Bronchial epithelial cell (primary cell): ENCODE measurements around the gene EFNA4. TPM values are rescaled to one million over a fixed set of nuclear protein-coding genes. Genes with fewer than 3 reads are reported as not detected.

Experiments used
- DNase-seq: peaks from one replicate; pipeline ENCODE4 v3.0.0-alpha.2; 2010; ENCODE audit warnings: low read depth
- FAIRE-seq: peaks from 2 replicates; lab custom pipeline; 2011; peaks lifted over from hg19 to GRCh38; lab: Jason Lieb, UNC
- H3K27me3 ChIP-seq: 2 replicates; pipeline ENCODE4 v1.5.1; 2011; ENCODE audit warnings: low read length; ENCODE audit not compliant: control insufficient read depth, insufficient read depth
- H3K36me3 ChIP-seq: 2 replicates; pipeline ENCODE4 v1.5.1; 2011; ENCODE audit warnings: low read length; ENCODE audit not compliant: control insufficient read depth, insufficient read depth
- H3K4me3 ChIP-seq: 2 replicates; pipeline ENCODE4 v1.5.1; 2011; ENCODE audit warnings: mild to moderate bottlenecking, low read depth, low read length, control low read depth
- CTCF ChIP-seq: IDR thresholded peaks from 2 replicates; pipeline ENCODE4 v1.5.1; 2011; ENCODE audit warnings: mild to moderate bottlenecking, moderate library complexity, low read length, control low read depth, inconsistent platforms; ENCODE audit not compliant: insufficient read depth, severe bottlenecking
- total RNA-seq: library from RNA; depleted of rRNA; stranded (reverse); fragments of >200 nt; gene quantifications from 2 replicates; pipeline ENCODE4 v1.2.1, GENCODE V29; 2014

Gene EFNA4
- total RNA-seq, 1 donor from 2014 or later: 8.7 TPM

GRCh38 chr1:155106862-155107261 lies 43.3 kb downstream of the EFNA4 start:
- H3K27me3 ChIP-seq: no peaks in the 10 kb centered on the region
- no peaks in the 10 kb centered on the region for H3K36me3 ChIP-seq
- TF ChIP-seq CTCF: no peak
- no peak for DNase-seq
- peak; percentile 50 for FAIRE-seq
- no peak overlapping the region for H3K4me3 ChIP-seq

- FAIRE-seq (no peak), DNase-seq (no peak)
- TF ChIP-seq CTCF: no peak
- no peaks in the 10 kb centered on the region for H3K27me3 ChIP-seq
- no peaks in the 10 kb centered on the region for H3K36me3 ChIP-seq
- no peak overlapping the region for H3K4me3 ChIP-seq
Observed at GRCh38 chr1:155107309-155108264, 44.0 kb downstream of the EFNA4 start.

- DNase-seq: no peak
- Histone ChIP-seq H3K36me3 (no peaks in the 10 kb centered on the region), H3K4me3 (no peak overlapping the region), H3K27me3 (no peaks in the 10 kb centered on the region)
- FAIRE-seq: no peak
- TF ChIP-seq CTCF: no peak
Observed at GRCh38 chr1:155108296-155108695, 44.8 kb downstream of the EFNA4 start.

- FAIRE-seq (no peak), DNase-seq (no peak)
- H3K4me3 ChIP-seq: no peak overlapping the region
- no peak for TF ChIP-seq CTCF
- no peaks in the 10 kb centered on the region for H3K27me3 ChIP-seq
- no peaks in the 10 kb centered on the region for H3K36me3 ChIP-seq
Observed at GRCh38 chr1:155110381-155110780, 46.8 kb downstream of the EFNA4 start.

- no peaks in the 10 kb centered on the region for H3K27me3 ChIP-seq
- H3K36me3 ChIP-seq: no peaks in the 10 kb centered on the region
- no peak overlapping the region for H3K4me3 ChIP-seq
- FAIRE-seq (no peak), DNase-seq (no peak)
- TF ChIP-seq CTCF: no peak
Observed at GRCh38 chr1:155110826-155111225, 47.3 kb downstream of the EFNA4 start.
